BLaER1 (cell line): ENCODE measurements around the gene GLRX3.

Source experiments
- H3K27ac ChIP-seq: shearing (Covaris generic); formaldehyde crosslinking; 2 replicates; pipeline ENCODE4 v1.8.1; 2022
- H3K27me3 ChIP-seq: shearing (Covaris generic); formaldehyde crosslinking; 2 replicates; pipeline ENCODE4 v1.8.1; 2022
- H3K36me3 ChIP-seq: shearing (Covaris generic); formaldehyde crosslinking; 2 replicates; pipeline ENCODE4 v1.8.1; 2022
- H3K4me1 ChIP-seq: shearing (Covaris generic); formaldehyde crosslinking; 2 replicates; pipeline ENCODE4 v1.8.1; 2022
- H3K4me2 ChIP-seq: shearing (Covaris generic); formaldehyde crosslinking; 2 replicates; pipeline ENCODE4 v1.8.1; 2022
- H3K4me3 ChIP-seq: shearing (Covaris generic); formaldehyde crosslinking; 2 replicates; pipeline ENCODE4 v1.8.1; 2022
- H3K9ac ChIP-seq: shearing (Covaris generic); formaldehyde crosslinking; 2 replicates; pipeline ENCODE4 v1.8.1; 2022
- H3K9me3 ChIP-seq: shearing (Covaris generic); formaldehyde crosslinking; 2 replicates; pipeline ENCODE4 v1.8.1; 2022
- H4K20me1 ChIP-seq: shearing (Covaris generic); formaldehyde crosslinking; 2 replicates; pipeline ENCODE4 v1.8.1; 2022
- Cebpa-rat ChIP-seq: shearing (Covaris generic); IDR thresholded peaks from 2 replicates; pipeline ENCODE4 v1.8.1; 2022

Gene GLRX3

GRCh38 chr10:130161331-130161730 lies 25.1 kb downstream of the GLRX3 start:
- Histone ChIP-seq H3K9ac (no peak overlapping the region), H3K9me3 (no peaks in the 10 kb centered on the region), H3K27me3 (no peaks in the 10 kb centered on the region), H3K36me3 (peaks cover 67% of the 10 kb centered on the region), H3K27ac (no peak overlapping the region), H3K4me1 (no peaks in the 10 kb centered on the region), H4K20me1 (peaks cover 71% of the 10 kb centered on the region), H3K4me3 (no peak overlapping the region), H3K4me2 (no peak overlapping the region)
- TF ChIP-seq Cebpa-rat, result no peak

DNA sequence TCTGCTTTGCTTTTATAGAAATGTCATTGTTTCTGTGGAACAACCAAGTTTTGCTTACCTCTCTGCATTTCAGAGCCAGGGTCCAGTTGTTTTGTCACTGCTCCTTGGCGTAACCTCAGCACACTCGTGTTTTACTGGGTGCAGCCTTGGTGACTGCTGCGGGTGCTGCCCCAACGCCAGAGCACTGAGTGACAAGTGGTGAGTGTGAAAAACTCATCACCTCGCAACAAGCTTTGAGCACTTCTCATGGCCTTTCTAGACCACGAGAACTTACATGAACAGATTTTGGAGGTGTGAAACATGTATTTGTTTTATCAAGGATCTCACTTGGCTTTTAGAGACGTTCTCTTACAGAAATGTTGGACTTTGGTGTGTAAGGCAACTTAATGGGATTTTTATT lies 31.0 kb downstream of the GLRX3 start:
- Histone ChIP-seq H3K4me2 (no peak overlapping the region), H3K36me3 (peaks cover 75% of the 10 kb centered on the region), H3K4me3 (no peak overlapping the region), H3K27ac (no peak overlapping the region), H3K9ac (no peak overlapping the region), H3K9me3 (no peaks in the 10 kb centered on the region), H3K27me3 (no peaks in the 10 kb centered on the region), H4K20me1 (peaks cover 43% of the 10 kb centered on the region), H3K4me1 (peaks cover 33% of the 10 kb centered on the region)
- no peak for TF ChIP-seq Cebpa-rat

- H3K4me3 ChIP-seq, result no peak overlapping the region
- H3K4me2 ChIP-seq, result no peak overlapping the region
- no peaks in the 10 kb centered on the region for H3K9me3 ChIP-seq
- peaks cover 33% of the 10 kb centered on the region for H3K4me1 ChIP-seq
- TF ChIP-seq Cebpa-rat, result no peak
- H3K27ac ChIP-seq, result no peak overlapping the region
- H4K20me1 ChIP-seq, result peaks cover 41% of the 10 kb centered on the region
- H3K36me3 ChIP-seq, result peaks cover 74% of the 10 kb centered on the region
- H3K9ac ChIP-seq, result no peak overlapping the region
- H3K27me3 ChIP-seq, result no peaks in the 10 kb centered on the region
Measured at GRCh38 chr10:130167707-130168106, 31.5 kb downstream of the GLRX3 start.

- H3K4me2 ChIP-seq, result peak overlapping the region; percentile 79
- no peaks in the 10 kb centered on the region for H3K9me3 ChIP-seq
- H3K36me3 ChIP-seq, result peaks cover 80% of the 10 kb centered on the region
- no peak overlapping the region for H3K9ac ChIP-seq
- peaks cover 43% of the 10 kb centered on the region for H4K20me1 ChIP-seq
- no peak overlapping the region for H3K4me3 ChIP-seq
- H3K4me1 ChIP-seq, result peaks cover 47% of the 10 kb centered on the region
- H3K27me3 ChIP-seq, result no peaks in the 10 kb centered on the region
- no peak overlapping the region for H3K27ac ChIP-seq
- TF ChIP-seq Cebpa-rat, result no peak
Measured at GRCh38 chr10:130169136-130169859, 33.1 kb downstream of the GLRX3 start.

- Histone ChIP-seq H3K9me3 (no peaks in the 10 kb centered on the region), H3K4me1 (peaks cover 50% of the 10 kb centered on the region), H3K36me3 (peaks cover 85% of the 10 kb centered on the region), H3K4me2 (peak overlapping the region; percentile 79), H3K9ac (no peak overlapping the region), H3K27ac (no peak overlapping the region), H3K27me3 (no peaks in the 10 kb centered on the region), H4K20me1 (peaks cover 41% of the 10 kb centered on the region), H3K4me3 (no peak overlapping the region)
- no peak for TF ChIP-seq Cebpa-rat
Measured at GRCh38 chr10:130171196-130171595, 35.0 kb downstream of the GLRX3 start.

GRCh38 chr10:130174328-130174727 lies 38.1 kb downstream of the GLRX3 start:
- H3K9me3 ChIP-seq, result no peaks in the 10 kb centered on the region
- H3K27ac ChIP-seq, result no peak overlapping the region
- peaks cover 36% of the 10 kb centered on the region for H4K20me1 ChIP-seq
- H3K4me1 ChIP-seq, result peaks cover 46% of the 10 kb centered on the region
- TF ChIP-seq Cebpa-rat, result no peak
- peaks cover 80% of the 10 kb centered on the region for H3K36me3 ChIP-seq
- peak overlapping the region; percentile 40 for H3K4me2 ChIP-seq
- H3K27me3 ChIP-seq, result no peaks in the 10 kb centered on the region
- H3K4me3 ChIP-seq, result no peak overlapping the region
- H3K9ac ChIP-seq, result no peak overlapping the region

GRCh38 chr10:130175074-130175473 lies 38.9 kb downstream of the GLRX3 start:
- Histone ChIP-seq H3K9me3 (no peaks in the 10 kb centered on the region), H3K27me3 (no peaks in the 10 kb centered on the region), H3K4me3 (no peak overlapping the region), H4K20me1 (peaks cover 29% of the 10 kb centered on the region), H3K4me1 (peaks cover 43% of the 10 kb centered on the region), H3K27ac (no peak overlapping the region), H3K36me3 (peaks cover 76% of the 10 kb centered on the region), H3K4me2 (no peak overlapping the region), H3K9ac (no peak overlapping the region)
- TF ChIP-seq Cebpa-rat, result no peak

GRCh38 chr10:130177250-130177649 lies 41.1 kb downstream of the GLRX3 start:
- no peak overlapping the region for H3K9ac ChIP-seq
- no peak overlapping the region for H3K4me3 ChIP-seq
- peaks cover 16% of the 10 kb centered on the region for H4K20me1 ChIP-seq
- H3K4me1 ChIP-seq, result peaks cover 34% of the 10 kb centered on the region
- H3K27ac ChIP-seq, result no peak overlapping the region
- no peaks in the 10 kb centered on the region for H3K27me3 ChIP-seq
- peaks cover 88% of the 10 kb centered on the region for H3K36me3 ChIP-seq
- H3K4me2 ChIP-seq, result no peak overlapping the region
- no peak for TF ChIP-seq Cebpa-rat
- no peaks in the 10 kb centered on the region for H3K9me3 ChIP-seq

GRCh38 chr10:130179640-130180039 lies 43.4 kb downstream of the GLRX3 start:
- Histone ChIP-seq H4K20me1 (no peaks in the 10 kb centered on the region), H3K36me3 (peaks cover 89% of the 10 kb centered on the region), H3K4me3 (no peak overlapping the region), H3K9ac (no peak overlapping the region), H3K4me1 (peaks cover 17% of the 10 kb centered on the region), H3K9me3 (no peaks in the 10 kb centered on the region), H3K27ac (no peak overlapping the region), H3K4me2 (no peak overlapping the region), H3K27me3 (no peaks in the 10 kb centered on the region)
- TF ChIP-seq Cebpa-rat, result no peak

GRCh38 chr10:130180416-130180815 lies 44.2 kb downstream of the GLRX3 start:
- H3K36me3 ChIP-seq, result peaks cover 90% of the 10 kb centered on the region
- H3K27me3 ChIP-seq, result no peaks in the 10 kb centered on the region
- H3K4me3 ChIP-seq, result no peak overlapping the region
- no peaks in the 10 kb centered on the region for H3K9me3 ChIP-seq
- H3K4me1 ChIP-seq, result peaks cover 17% of the 10 kb centered on the region
- no peak overlapping the region for H3K9ac ChIP-seq
- no peak overlapping the region for H3K27ac ChIP-seq
- no peaks in the 10 kb centered on the region for H4K20me1 ChIP-seq
- peak overlapping the region; percentile 8; the same call in 1 of the 2 replicates for H3K4me2 ChIP-seq
- TF ChIP-seq Cebpa-rat, result no peak
